AG10803 (cell line): ENCODE measurements around the gene NFILZ.

Experiments
- DNase-seq: peaks from one replicate; pipeline ENCODE4 v3.0.0; 2010; ENCODE audit warnings: low read depth
- H3K4me3 ChIP-seq: 2 replicates; pipeline ENCODE4 v1.5.1; 2011; ENCODE audit warnings: mild to moderate bottlenecking, low read length, control low read depth
- CTCF ChIP-seq: conservative IDR thresholded peaks from 2 replicates; pipeline ENCODE4 v1.5.1; 2011; ENCODE audit warnings: mild to moderate bottlenecking, low read length, control low read depth, inconsistent platforms

The NFILZ gene

GRCh38 chr19:8675066-8675465 is 44.6 kb downstream of the NFILZ start:
- H3K4me3 ChIP-seq, result no peak overlapping the region
- no peak for TF ChIP-seq CTCF

GRCh38 chr19:8678244-8678807 is 47.9 kb downstream of the NFILZ start:
- H3K4me3 ChIP-seq, result no peak overlapping the region
- DNase-seq, result no peak
- TF ChIP-seq CTCF, result no peak

More at GRCh38 chr19:8675066-8675465, 44.6 kb downstream of the NFILZ start:
- no peak for DNase-seq
